GM12874 (cell line): ENCODE results near the gene TMEM179.

Source experiments
- CTCF ChIP-seq: IDR thresholded peaks from 2 replicates; pipeline ENCODE4 v1.5.1; 2011; ENCODE audit warnings: low read depth, mild to moderate bottlenecking, control low read depth, low read length, moderate library complexity; ENCODE audit not compliant: insufficient read depth

Gene TMEM179

DNA sequence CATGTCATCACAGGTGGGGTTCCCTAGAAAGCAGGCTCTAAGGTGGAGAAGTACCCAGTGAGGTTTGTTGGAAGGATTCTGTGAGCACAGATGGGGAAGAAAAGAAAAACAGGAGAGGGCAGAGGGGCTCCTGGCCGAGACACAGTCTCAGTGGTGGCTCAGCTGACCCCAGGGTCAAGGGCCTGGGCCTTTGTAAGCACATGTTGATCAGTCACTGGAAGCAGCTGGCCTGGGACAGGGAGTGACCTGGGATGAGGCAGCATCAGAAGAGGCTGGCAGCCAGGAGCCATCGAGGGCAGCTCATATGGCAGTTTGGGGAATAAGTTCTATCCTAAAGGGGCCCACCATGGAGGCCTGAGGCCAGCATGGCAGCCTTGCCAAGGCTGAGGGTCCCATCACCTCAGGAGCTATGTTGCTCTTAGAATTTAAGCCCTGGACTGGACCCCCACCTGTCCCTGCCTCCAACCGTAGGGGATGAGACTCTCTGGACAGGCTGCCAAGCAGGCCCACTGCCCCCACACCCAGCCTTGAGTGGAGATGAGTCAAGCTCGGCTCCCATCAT, 6.3 kb upstream of the TMEM179 start:
- TF ChIP-seq CTCF: no peak

- TF ChIP-seq CTCF: no peak
These were observed 5.1 kb upstream of the TMEM179 start for GRCh38 chr14:104609666-104610065.

DNA sequence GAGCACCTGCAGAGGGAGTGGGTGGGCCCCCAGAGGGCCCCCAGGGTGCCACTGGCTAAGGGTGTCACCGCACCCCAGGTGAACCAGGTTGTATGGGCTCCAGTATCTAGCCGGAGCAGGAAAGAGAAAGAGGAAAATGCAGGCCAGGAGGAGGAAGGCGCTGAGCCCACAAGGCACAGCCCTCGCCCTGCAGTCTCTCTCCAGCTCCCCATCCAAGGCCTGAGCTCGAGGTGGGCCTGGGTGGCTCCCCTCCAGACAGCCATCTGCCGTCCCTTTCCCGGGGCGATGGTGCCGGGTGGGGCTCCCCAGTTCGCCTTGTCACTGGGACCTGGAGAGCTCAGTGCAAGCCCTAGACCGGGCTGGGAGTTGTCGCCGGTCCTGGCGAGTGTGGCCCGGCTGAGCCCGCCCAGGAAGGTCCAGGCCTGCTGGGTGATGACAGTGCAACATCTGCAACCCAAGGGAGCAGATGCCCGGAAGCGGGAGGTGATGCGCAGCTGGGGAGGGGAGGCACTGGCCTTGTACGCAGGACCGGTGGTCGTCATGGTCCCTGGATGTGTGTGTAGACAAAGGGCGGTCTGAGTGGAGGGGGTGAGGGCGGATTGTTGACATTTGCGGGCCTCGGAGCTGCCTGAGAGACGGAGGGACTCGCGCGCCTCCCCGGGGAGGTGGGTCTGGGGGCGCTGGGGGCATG, 716 bp downstream of the TMEM179 start:
- no peak for TF ChIP-seq CTCF

DNA sequence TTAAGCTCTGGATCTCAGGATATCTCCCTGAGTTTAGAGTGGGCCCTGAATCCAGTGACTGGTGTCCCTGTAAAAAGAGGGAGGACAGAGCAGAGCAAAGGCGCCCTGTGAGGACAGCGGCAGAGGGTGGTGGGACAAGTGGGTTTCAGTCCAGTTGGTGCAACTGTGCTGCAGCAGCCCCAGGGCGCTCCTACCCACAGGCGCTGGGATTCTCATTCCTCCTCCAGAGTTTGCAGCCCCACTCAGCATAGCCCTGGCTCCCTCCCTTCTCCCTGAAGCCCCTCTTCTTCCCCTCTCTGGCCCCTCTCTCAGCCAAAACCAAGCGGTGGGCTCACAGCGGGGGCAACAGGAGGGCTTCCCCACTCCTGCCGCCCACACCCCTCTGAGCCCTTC, 1.6 kb downstream of the TMEM179 start:
- TF ChIP-seq CTCF: no peak

- no peak for TF ChIP-seq CTCF
These were observed 2.1 kb downstream of the TMEM179 start for GRCh38 chr14:104602315-104602932.

DNA sequence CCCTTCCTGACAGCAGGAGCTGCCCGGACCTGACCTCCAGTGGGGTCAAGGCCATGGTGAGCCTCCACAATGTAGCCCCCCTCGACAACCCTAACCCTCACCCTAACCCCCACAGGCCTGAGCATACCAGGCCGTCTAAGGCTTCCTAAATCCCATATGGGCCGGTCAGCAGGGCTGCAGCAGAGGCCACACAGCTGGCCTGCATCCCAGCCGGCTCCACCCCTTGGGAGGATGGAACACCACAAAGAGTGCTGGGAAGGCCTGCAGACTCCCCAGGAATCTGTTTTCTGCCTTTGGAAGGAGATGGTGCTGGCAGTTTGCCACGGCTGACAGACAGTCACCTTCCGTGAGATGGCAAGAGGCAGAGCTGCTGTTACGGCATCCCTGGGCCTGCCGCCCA, 2.8 kb downstream of the TMEM179 start:
- no peak for TF ChIP-seq CTCF

GRCh38 chr14:104600805-104601204, 3.8 kb downstream of the TMEM179 start:
- TF ChIP-seq CTCF: no peak
